Muscle layer of colon (tissue), 2 donors: Measurements from ENCODE around the gene LMBRD1.
"Not testable (repeated sequence)": the region's sequence is repeated elsewhere in the genome, so short reads cannot be mapped to it uniquely, and the experiment has no call there.

Experiments used
- H3K27ac ChIP-seq: one replicate; pipeline ENCODE4 v1.7.0; 2013; ENCODE audit warnings: low read depth, mild to moderate bottlenecking, low read length, moderate library complexity
- H3K27me3 ChIP-seq, 2 donors: one replicate each; pipeline ENCODE4 v1.7.0; 2013; ENCODE audit warnings: low read length in 2 of 2, mild to moderate bottlenecking in 2 of 2; ENCODE audit not compliant: insufficient read depth in 2 of 2, control insufficient read depth in 1 of 2
- H3K36me3 ChIP-seq: one replicate; pipeline ENCODE4 v1.7.0; 2013; ENCODE audit warnings: mild to moderate bottlenecking, low read length; ENCODE audit not compliant: insufficient read depth
- H3K4me1 ChIP-seq: one replicate; pipeline ENCODE4 v1.7.0; 2013; ENCODE audit warnings: mild to moderate bottlenecking, low read length; ENCODE audit not compliant: insufficient read depth
- H3K4me3 ChIP-seq, 2 donors: one replicate each; pipeline ENCODE4 v1.7.0; 2013; ENCODE audit warnings: low read length in 2 of 2, low read depth in 1 of 2, mild to moderate bottlenecking in 1 of 2, moderate library complexity in 1 of 2
- H3K9ac ChIP-seq: one replicate; pipeline ENCODE4 v1.7.0; 2013; ENCODE audit warnings: low read length
- H3K9me3 ChIP-seq: one replicate; pipeline ENCODE4 v1.7.0; 2013; ENCODE audit warnings: mild to moderate bottlenecking, low read length
- donor health status: abdominal sarcoma.
- donor health status: Adenocarcinoma of cecum.

Gene LMBRD1

DNA sequence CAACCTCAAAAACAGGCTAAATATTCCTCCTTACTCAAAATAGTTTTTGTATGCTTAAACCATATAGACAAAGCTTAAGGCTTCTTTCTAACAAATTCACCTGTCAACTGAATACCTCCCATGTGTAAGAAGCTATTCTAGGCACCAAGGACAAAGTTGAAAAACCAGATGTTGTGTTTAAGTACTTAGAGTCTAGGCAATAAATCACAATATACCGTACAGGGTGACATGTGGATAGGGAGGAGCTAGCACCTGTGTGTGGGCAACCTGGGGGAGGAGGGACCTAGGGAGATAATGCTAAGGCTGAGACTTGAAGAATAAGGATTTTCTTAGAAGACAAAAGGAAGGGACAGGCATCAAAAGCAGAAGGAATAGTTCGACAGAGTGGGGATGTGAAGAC, 123.5 kb downstream of the LMBRD1 start:
- Histone ChIP-seq H3K9me3 (no peaks in the 10 kb centered on the region), H3K4me1 (no peaks in the 10 kb centered on the region), H3K4me3 (no peak overlapping the region), H3K27me3 (no peaks in the 10 kb centered on the region), H3K36me3 (peaks cover 26% of the 10 kb centered on the region), H3K27ac (no peak overlapping the region), H3K9ac (no peak overlapping the region)

DNA sequence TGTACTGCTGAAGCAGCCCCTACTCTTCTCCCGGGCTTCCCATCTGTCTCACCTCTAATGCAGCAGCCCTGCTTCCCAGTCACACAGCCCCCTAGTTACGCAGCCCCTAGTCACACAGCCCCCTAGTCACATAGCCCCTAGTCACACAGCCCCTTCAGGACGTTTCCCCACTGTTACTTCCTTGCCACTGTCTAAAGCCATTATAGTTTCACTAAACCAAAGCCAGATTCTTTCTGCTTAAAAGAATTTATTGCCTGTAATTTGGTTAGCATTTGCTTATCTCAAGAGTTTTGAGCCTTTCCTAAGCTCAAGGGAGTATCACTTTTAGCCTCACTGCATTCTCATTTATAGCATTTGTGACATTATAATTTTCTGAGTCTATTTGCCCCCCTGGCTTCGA, 127.9 kb downstream of the LMBRD1 start:
- Histone ChIP-seq H3K9ac (no peak overlapping the region), H3K27ac (no peak overlapping the region), H3K4me1 (no peaks in the 10 kb centered on the region), H3K9me3 (no peaks in the 10 kb centered on the region), H3K36me3 (peaks cover 26% of the 10 kb centered on the region), H3K4me3 (no peak overlapping the region), H3K27me3 (no peaks in the 10 kb centered on the region)

GRCh38 chr6:69666779-69667178, 130.0 kb downstream of the LMBRD1 start:
- H3K27ac ChIP-seq, H3K27me3 ChIP-seq, H3K9me3 ChIP-seq, H3K4me1 ChIP-seq, H3K9ac ChIP-seq, H3K4me3 ChIP-seq: not testable (repeated sequence)
- peaks cover 11% of the 10 kb centered on the region for H3K36me3 ChIP-seq

- no peak overlapping the region for H3K27ac ChIP-seq
- H3K36me3 ChIP-seq: peaks cover 3% of the 10 kb centered on the region
- H3K4me3 ChIP-seq: no peak overlapping the region
- H3K4me1 ChIP-seq: no peaks in the 10 kb centered on the region
- H3K9me3 ChIP-seq: no peaks in the 10 kb centered on the region
- no peak overlapping the region for H3K9ac ChIP-seq
- H3K27me3 ChIP-seq: no peaks in the 10 kb centered on the region
Observed at GRCh38 chr6:69665437-69665836, 131.4 kb downstream of the LMBRD1 start.

- Histone ChIP-seq H3K4me3 (no peak overlapping the region), H3K9me3 (no peaks in the 10 kb centered on the region), H3K9ac (no peak overlapping the region), H3K4me1 (no peaks in the 10 kb centered on the region), H3K27me3 (no peaks in the 10 kb centered on the region), H3K27ac (no peak overlapping the region), H3K36me3 (no peaks in the 10 kb centered on the region)
Observed at GRCh38 chr6:69664551-69664950, 132.3 kb downstream of the LMBRD1 start.

- no peaks in the 10 kb centered on the region for H3K9me3 ChIP-seq
- no peaks in the 10 kb centered on the region for H3K4me1 ChIP-seq
- no peak overlapping the region for H3K27ac ChIP-seq
- no peaks in the 10 kb centered on the region for H3K27me3 ChIP-seq
- H3K4me3 ChIP-seq: no peak overlapping the region
- no peaks in the 10 kb centered on the region for H3K36me3 ChIP-seq
- no peak overlapping the region for H3K9ac ChIP-seq
Observed at GRCh38 chr6:69663215-69663614, 133.6 kb downstream of the LMBRD1 start.

- no peaks in the 10 kb centered on the region for H3K36me3 ChIP-seq
- H3K27me3 ChIP-seq: no peaks in the 10 kb centered on the region
- H3K4me1 ChIP-seq: no peaks in the 10 kb centered on the region
- H3K9me3 ChIP-seq: no peaks in the 10 kb centered on the region
- no peak overlapping the region for H3K9ac ChIP-seq
- H3K27ac ChIP-seq: no peak overlapping the region
- no peak overlapping the region for H3K4me3 ChIP-seq
Observed at GRCh38 chr6:69650703-69651102, 146.1 kb downstream of the LMBRD1 start.

- no peaks in the 10 kb centered on the region for H3K4me1 ChIP-seq
- no peaks in the 10 kb centered on the region for H3K9me3 ChIP-seq
- H3K4me3 ChIP-seq: no peak overlapping the region
- no peak overlapping the region for H3K27ac ChIP-seq
- no peak overlapping the region for H3K9ac ChIP-seq
- H3K27me3 ChIP-seq: no peaks in the 10 kb centered on the region
- H3K36me3 ChIP-seq: no peaks in the 10 kb centered on the region
Observed at GRCh38 chr6:69647726-69648125, 149.1 kb downstream of the LMBRD1 start.

- H3K9ac ChIP-seq: no peak overlapping the region
- H3K9me3 ChIP-seq: no peaks in the 10 kb centered on the region
- H3K27me3 ChIP-seq: no peaks in the 10 kb centered on the region
Observed at GRCh38 chr6:69643688-69644087, 153.1 kb downstream of the LMBRD1 start.

DNA sequence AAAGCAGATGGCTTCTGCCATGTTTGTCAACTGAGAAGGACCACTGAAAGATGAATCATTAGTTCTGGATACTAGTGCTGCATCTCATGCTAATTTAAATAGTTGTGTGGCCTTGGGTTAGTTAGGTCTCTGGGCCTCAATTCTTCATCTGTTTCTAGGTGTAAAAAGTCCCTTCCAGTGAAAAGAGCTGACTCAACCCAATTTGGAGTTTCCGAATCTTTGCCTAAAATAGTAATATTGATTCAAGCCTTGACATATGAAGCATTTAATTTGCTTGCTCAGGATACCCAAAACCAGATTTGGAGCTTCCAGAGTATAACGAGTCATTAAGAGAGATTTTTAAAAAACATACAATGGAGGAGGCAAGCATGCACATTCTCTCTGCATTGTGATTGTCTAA, 163.9 kb downstream of the LMBRD1 start:
- Histone ChIP-seq H3K9ac (no peak overlapping the region), H3K27me3 (no peaks in the 10 kb centered on the region), H3K9me3 (no peaks in the 10 kb centered on the region), H3K4me3 (no peak overlapping the region), H3K27ac (no peak overlapping the region), H3K4me1 (no peaks in the 10 kb centered on the region), H3K36me3 (no peaks in the 10 kb centered on the region)

More at GRCh38 chr6:69643688-69644087, 153.1 kb downstream of the LMBRD1 start:
- Histone ChIP-seq H3K27ac (no peak overlapping the region), H3K4me3 (no peak overlapping the region), H3K36me3 (no peaks in the 10 kb centered on the region), H3K4me1 (no peaks in the 10 kb centered on the region)

- Histone ChIP-seq H3K36me3 (no peaks in the 10 kb centered on the region), H3K9ac (no peak overlapping the region), H3K9me3 (no peaks in the 10 kb centered on the region), H3K4me3 (no peak overlapping the region), H3K4me1 (no peaks in the 10 kb centered on the region), H3K27me3 (no peaks in the 10 kb centered on the region), H3K27ac (no peak overlapping the region)
Observed at GRCh38 chr6:69631552-69632346, 165.1 kb downstream of the LMBRD1 start.

DNA sequence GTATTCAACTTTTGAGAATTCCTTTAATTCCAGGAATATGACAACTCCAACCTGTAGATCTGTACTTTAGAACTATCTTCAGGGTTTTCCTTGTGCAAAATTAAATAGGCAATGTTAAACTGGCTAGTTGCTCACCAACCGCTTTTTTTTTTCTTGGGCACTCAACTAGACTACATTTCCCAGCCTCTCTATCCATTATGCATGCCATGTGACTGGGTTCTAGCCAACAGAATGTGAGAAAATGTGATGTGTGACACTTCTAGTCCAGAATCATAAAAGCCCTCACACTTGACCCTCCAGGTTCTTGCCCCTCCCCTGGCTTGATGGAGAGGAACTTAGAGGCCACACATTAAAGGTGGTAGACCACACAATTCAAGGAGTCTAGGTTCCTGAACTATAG, 166.0 kb downstream of the LMBRD1 start:
- Histone ChIP-seq H3K9ac (no peak overlapping the region), H3K36me3 (no peaks in the 10 kb centered on the region)

More for the DNA sequence above, 166.0 kb downstream of the LMBRD1 start:
- no peak overlapping the region for H3K27ac ChIP-seq
- no peaks in the 10 kb centered on the region for H3K4me1 ChIP-seq
- H3K9me3 ChIP-seq: no peaks in the 10 kb centered on the region
- no peak overlapping the region for H3K4me3 ChIP-seq
- H3K27me3 ChIP-seq: no peaks in the 10 kb centered on the region
